Esophagus squamous epithelium (tissue), 4 donors: ENCODE measurements around the gene CFAP92.

Source experiments
- CTCF ChIP-seq, 6 experiments: fragments of 450-650 bp in 4 of 6; fragments of 200-600 bp in 2 of 6; sonication (generic) in 2 of 6; IDR thresholded peaks; one replicate each; pipeline ENCODE4 v1.5.1; 2016 to 2019; ENCODE audit warnings: antibody characterized with exemption in 6 of 6, mild to moderate bottlenecking in 4 of 6, moderate library complexity in 4 of 6
- POLR2A ChIP-seq, 4 donors: fragments of 450-650 bp; IDR thresholded peaks; one replicate each; pipeline ENCODE4 v1.6.1; 2017; ENCODE audit warnings: antibody characterized with exemption in 4 of 4, mild to moderate bottlenecking in 4 of 4, moderate library complexity in 3 of 4

DNA sequence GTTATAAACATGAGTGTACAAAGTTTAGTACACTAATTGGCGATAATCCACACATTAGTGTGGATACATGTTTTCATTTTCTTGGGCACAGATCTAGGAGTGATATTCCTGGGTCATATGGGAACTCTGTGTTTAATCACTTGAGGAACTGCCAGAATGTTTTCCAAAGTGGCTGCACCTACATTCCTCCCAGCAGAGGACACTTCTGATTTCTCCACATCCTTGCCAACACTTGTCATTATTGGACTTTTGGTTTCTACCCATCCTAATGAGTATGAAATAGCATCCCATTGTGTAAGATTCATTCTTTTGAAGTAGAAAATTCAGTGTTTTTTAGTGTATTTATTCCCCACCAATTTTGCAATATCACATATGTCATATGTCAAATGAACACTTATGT lies 53.6 kb downstream of the CFAP92 start:
- TF ChIP-seq CTCF (IDR thresholded peaks at IDR 0.05) (no peak), POLR2A (IDR thresholded peaks at IDR 0.05) (no peak)
